ENCODE measurements around the gene CPNE5.

Gene CPNE5

GRCh38 chr6:36836111-36837021, 2.9 kb downstream of the CPNE5 start:
- Histone ChIP-seq H3K27me3 (ENCODE audit: control insufficient read depth, insufficient read depth, low read length, poor library complexity, severe bottlenecking) (peaks cover 67% of the 10 kb centered on the region), H3K4me1 (ENCODE audit: control insufficient read depth, insufficient read depth, low read length) (peaks cover 25% of the 10 kb centered on the region)
- WGBS, 2 experiments = 71 to 84% methylated on average over 3 of the region's 3 CpGs

GRCh38 chr6:36834576-36835341, 4.5 kb downstream of the CPNE5 start:
- 29 to 31% methylated on average over 17 of the region's 17 CpGs for WGBS, 2 experiments
- Histone ChIP-seq H3K4me1 (ENCODE audit: control insufficient read depth, insufficient read depth, low read length) (peaks cover 13% of the 10 kb centered on the region), H3K27me3 (ENCODE audit: control insufficient read depth, insufficient read depth, low read length, poor library complexity, severe bottlenecking) (peaks cover 51% of the 10 kb centered on the region), H3K4me3 (ENCODE audit: insufficient read depth, low read depth, low read length) (no peak overlapping the region), H3K9me3 (ENCODE audit: control insufficient read depth, low read length) (no peaks in the 10 kb centered on the region), H3K36me3 (ENCODE audit: control insufficient read depth, insufficient read depth, low read length) (no peaks in the 10 kb centered on the region), H3K27ac (ENCODE audit: insufficient read depth, low read depth, low read length, poor library complexity, severe bottlenecking) (no peak overlapping the region)

More at GRCh38 chr6:36836111-36837021, 2.9 kb downstream of the CPNE5 start:
- H3K4me3 ChIP-seq (ENCODE audit: insufficient read depth, low read depth, low read length) = no peak overlapping the region
- H3K9me3 ChIP-seq (ENCODE audit: control insufficient read depth, low read length) = no peaks in the 10 kb centered on the region
- no peak overlapping the region for H3K27ac ChIP-seq (ENCODE audit: insufficient read depth, low read depth, low read length, poor library complexity, severe bottlenecking)
- no peaks in the 10 kb centered on the region for H3K36me3 ChIP-seq (ENCODE audit: control insufficient read depth, insufficient read depth, low read length)

- Histone ChIP-seq H3K4me1 (ENCODE audit: control insufficient read depth, insufficient read depth, low read length) (peaks cover 6% of the 10 kb centered on the region), H3K36me3 (ENCODE audit: control insufficient read depth, insufficient read depth, low read length) (no peaks in the 10 kb centered on the region), H3K9me3 (ENCODE audit: control insufficient read depth, low read length) (no peaks in the 10 kb centered on the region), H3K4me3 (ENCODE audit: insufficient read depth, low read depth, low read length) (no peak overlapping the region), H3K27ac (ENCODE audit: insufficient read depth, low read depth, low read length, poor library complexity, severe bottlenecking) (no peak overlapping the region), H3K27me3 (ENCODE audit: control insufficient read depth, insufficient read depth, low read length, poor library complexity, severe bottlenecking) (peaks cover 36% of the 10 kb centered on the region)
- WGBS, 2 experiments = 95 to 97% methylated on average over 7 of the region's 7 CpGs
Observed at GRCh38 chr6:36833182-36833789, 6.0 kb downstream of the CPNE5 start.

GRCh38 chr6:36832313-36832712, 6.9 kb downstream of the CPNE5 start:
- 91 to 97% methylated on average over 5 of the region's 5 CpGs for WGBS, 2 experiments
- Histone ChIP-seq H3K36me3 (ENCODE audit: control insufficient read depth, insufficient read depth, low read length) (no peaks in the 10 kb centered on the region), H3K4me3 (ENCODE audit: insufficient read depth, low read depth, low read length) (no peak overlapping the region), H3K9me3 (ENCODE audit: control insufficient read depth, low read length) (no peaks in the 10 kb centered on the region), H3K27ac (ENCODE audit: insufficient read depth, low read depth, low read length, poor library complexity, severe bottlenecking) (no peak overlapping the region), H3K27me3 (ENCODE audit: control insufficient read depth, insufficient read depth, low read length, poor library complexity, severe bottlenecking) (peaks cover 27% of the 10 kb centered on the region), H3K4me1 (ENCODE audit: control insufficient read depth, insufficient read depth, low read length) (peaks cover 8% of the 10 kb centered on the region)

GRCh38 chr6:36830577-36830976, 8.7 kb downstream of the CPNE5 start:
- Histone ChIP-seq H3K27me3 (ENCODE audit: control insufficient read depth, insufficient read depth, low read length, poor library complexity, severe bottlenecking) (peaks cover 10% of the 10 kb centered on the region), H3K4me3 (ENCODE audit: insufficient read depth, low read depth, low read length) (no peak overlapping the region), H3K36me3 (ENCODE audit: control insufficient read depth, insufficient read depth, low read length) (no peaks in the 10 kb centered on the region), H3K9me3 (ENCODE audit: control insufficient read depth, low read length) (no peaks in the 10 kb centered on the region), H3K4me1 (ENCODE audit: control insufficient read depth, insufficient read depth, low read length) (peaks cover 11% of the 10 kb centered on the region), H3K27ac (ENCODE audit: insufficient read depth, low read depth, low read length, poor library complexity, severe bottlenecking) (no peak overlapping the region)
- 78 to 85% methylated on average over 2 of the region's 2 CpGs for WGBS, 2 experiments

GRCh38 chr6:36829919-36830544, 9.2 kb downstream of the CPNE5 start:
- WGBS, 2 experiments = 80 to 83% methylated on average over 11 of the region's 11 CpGs
- Histone ChIP-seq H3K36me3 (ENCODE audit: control insufficient read depth, insufficient read depth, low read length) (no peaks in the 10 kb centered on the region), H3K4me3 (ENCODE audit: insufficient read depth, low read depth, low read length) (no peak overlapping the region), H3K4me1 (ENCODE audit: control insufficient read depth, insufficient read depth, low read length) (peaks cover 10% of the 10 kb centered on the region), H3K27ac (ENCODE audit: insufficient read depth, low read depth, low read length, poor library complexity, severe bottlenecking) (no peak overlapping the region), H3K9me3 (ENCODE audit: control insufficient read depth, low read length) (no peaks in the 10 kb centered on the region), H3K27me3 (ENCODE audit: control insufficient read depth, insufficient read depth, low read length, poor library complexity, severe bottlenecking) (peaks cover 5% of the 10 kb centered on the region)

- H3K4me1 ChIP-seq (ENCODE audit: control insufficient read depth, insufficient read depth, low read length) = peaks cover 18% of the 10 kb centered on the region
- no peaks in the 10 kb centered on the region for H3K27me3 ChIP-seq (ENCODE audit: control insufficient read depth, insufficient read depth, low read length, poor library complexity, severe bottlenecking)
- no peaks in the 10 kb centered on the region for H3K9me3 ChIP-seq (ENCODE audit: control insufficient read depth, low read length)
- H3K27ac ChIP-seq (ENCODE audit: insufficient read depth, low read depth, low read length, poor library complexity, severe bottlenecking) = no peak overlapping the region
- H3K4me3 ChIP-seq (ENCODE audit: insufficient read depth, low read depth, low read length) = no peak overlapping the region
- WGBS, 2 experiments = 91 to 93% methylated on average over 19 of the region's 19 CpGs
- no peaks in the 10 kb centered on the region for H3K36me3 ChIP-seq (ENCODE audit: control insufficient read depth, insufficient read depth, low read length)
Observed at GRCh38 chr6:36827261-36828079, 11.8 kb downstream of the CPNE5 start.

- Histone ChIP-seq H3K27me3 (ENCODE audit: control insufficient read depth, insufficient read depth, low read length, poor library complexity, severe bottlenecking) (no peaks in the 10 kb centered on the region), H3K9me3 (ENCODE audit: control insufficient read depth, low read length) (no peaks in the 10 kb centered on the region), H3K4me1 (ENCODE audit: control insufficient read depth, insufficient read depth, low read length) (peaks cover 22% of the 10 kb centered on the region), H3K36me3 (ENCODE audit: control insufficient read depth, insufficient read depth, low read length) (no peaks in the 10 kb centered on the region), H3K27ac (ENCODE audit: insufficient read depth, low read depth, low read length, poor library complexity, severe bottlenecking) (no peak overlapping the region), H3K4me3 (ENCODE audit: insufficient read depth, low read depth, low read length) (no peak overlapping the region)
- 92 to 94% methylated on average over 19 of the region's 19 CpGs for WGBS, 2 experiments
Observed at GRCh38 chr6:36826520-36827227, 12.6 kb downstream of the CPNE5 start.

GRCh38 chr6:36825994-36826393, 13.2 kb downstream of the CPNE5 start:
- WGBS, 2 experiments = 88 to 90% methylated on average over 8 of the region's 8 CpGs
- peaks cover 29% of the 10 kb centered on the region for H3K4me1 ChIP-seq (ENCODE audit: control insufficient read depth, insufficient read depth, low read length)
- H3K27ac ChIP-seq (ENCODE audit: insufficient read depth, low read depth, low read length, poor library complexity, severe bottlenecking) = no peak overlapping the region
- no peaks in the 10 kb centered on the region for H3K27me3 ChIP-seq (ENCODE audit: control insufficient read depth, insufficient read depth, low read length, poor library complexity, severe bottlenecking)
- no peak overlapping the region for H3K4me3 ChIP-seq (ENCODE audit: insufficient read depth, low read depth, low read length)
- no peaks in the 10 kb centered on the region for H3K36me3 ChIP-seq (ENCODE audit: control insufficient read depth, insufficient read depth, low read length)
- H3K9me3 ChIP-seq (ENCODE audit: control insufficient read depth, low read length) = no peaks in the 10 kb centered on the region

Data from ectodermal cell (in vitro differentiated cells).